ENCODE results near the gene C11orf16. TPM values are rescaled to one million over a fixed set of nuclear protein-coding genes. Genes with fewer than 3 reads are reported as not detected.
A peak's percentile ranks its signal among the peaks of the same experiment; 100 is the strongest.

Gene C11orf16
- total RNA-seq, 1 experiment from 2014 or later, result 0.42 TPM

DNA sequence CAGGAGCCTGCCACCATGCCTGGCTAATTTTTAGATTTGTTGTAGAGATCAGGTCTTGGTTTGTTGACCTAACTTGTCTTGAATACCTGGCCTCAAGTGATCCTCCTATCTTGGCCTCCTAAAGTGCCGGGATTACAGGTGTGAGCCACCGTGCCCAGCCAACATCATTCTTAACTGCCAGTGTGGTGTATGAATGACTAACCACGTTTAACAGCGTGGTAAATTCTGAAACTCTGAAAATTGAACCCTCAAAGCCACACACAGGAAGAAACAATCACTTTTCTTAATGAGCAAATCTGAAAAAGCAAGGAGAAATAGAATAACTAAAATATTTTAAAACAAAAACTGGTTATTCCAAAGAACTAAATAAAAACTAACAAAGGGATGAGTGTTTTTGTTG lies 24.1 kb upstream of the C11orf16 start:
- TF ChIP-seq, protein P1, sequence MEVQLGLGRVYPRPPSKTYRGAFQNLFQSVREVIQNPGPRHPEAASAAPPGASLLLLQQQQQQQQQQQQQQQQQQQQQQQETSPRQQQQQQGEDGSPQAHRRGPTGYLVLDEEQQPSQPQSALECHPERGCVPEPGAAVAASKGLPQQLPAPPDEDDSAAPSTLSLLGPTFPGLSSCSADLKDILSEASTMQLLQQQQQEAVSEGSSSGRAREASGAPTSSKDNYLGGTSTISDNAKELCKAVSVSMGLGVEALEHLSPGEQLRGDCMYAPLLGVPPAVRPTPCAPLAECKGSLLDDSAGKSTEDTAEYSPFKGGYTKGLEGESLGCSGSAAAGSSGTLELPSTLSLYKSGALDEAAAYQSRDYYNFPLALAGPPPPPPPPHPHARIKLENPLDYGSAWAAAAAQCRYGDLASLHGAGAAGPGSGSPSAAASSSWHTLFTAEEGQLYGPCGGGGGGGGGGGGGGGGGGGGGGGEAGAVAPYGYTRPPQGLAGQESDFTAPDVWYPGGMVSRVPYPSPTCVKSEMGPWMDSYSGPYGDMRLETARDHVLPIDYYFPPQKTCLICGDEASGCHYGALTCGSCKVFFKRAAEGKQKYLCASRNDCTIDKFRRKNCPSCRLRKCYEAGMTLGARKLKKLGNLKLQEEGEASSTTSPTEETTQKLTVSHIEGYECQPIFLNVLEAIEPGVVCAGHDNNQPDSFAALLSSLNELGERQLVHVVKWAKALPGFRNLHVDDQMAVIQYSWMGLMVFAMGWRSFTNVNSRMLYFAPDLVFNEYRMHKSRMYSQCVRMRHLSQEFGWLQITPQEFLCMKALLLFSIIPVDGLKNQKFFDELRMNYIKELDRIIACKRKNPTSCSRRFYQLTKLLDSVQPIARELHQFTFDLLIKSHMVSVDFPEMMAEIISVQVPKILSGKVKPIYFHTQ (CRISPR knock-in tag; IDR thresholded peaks at IDR 0.05), result no peak
- TF ChIP-seq, protein P2, sequence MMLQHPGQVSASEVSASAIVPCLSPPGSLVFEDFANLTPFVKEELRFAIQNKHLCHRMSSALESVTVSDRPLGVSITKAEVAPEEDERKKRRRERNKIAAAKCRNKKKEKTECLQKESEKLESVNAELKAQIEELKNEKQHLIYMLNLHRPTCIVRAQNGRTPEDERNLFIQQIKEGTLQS (CRISPR knock-in tag; conservative IDR thresholded peaks at IDR 0.05), result no peak
- TF ChIP-seq, protein P3, sequence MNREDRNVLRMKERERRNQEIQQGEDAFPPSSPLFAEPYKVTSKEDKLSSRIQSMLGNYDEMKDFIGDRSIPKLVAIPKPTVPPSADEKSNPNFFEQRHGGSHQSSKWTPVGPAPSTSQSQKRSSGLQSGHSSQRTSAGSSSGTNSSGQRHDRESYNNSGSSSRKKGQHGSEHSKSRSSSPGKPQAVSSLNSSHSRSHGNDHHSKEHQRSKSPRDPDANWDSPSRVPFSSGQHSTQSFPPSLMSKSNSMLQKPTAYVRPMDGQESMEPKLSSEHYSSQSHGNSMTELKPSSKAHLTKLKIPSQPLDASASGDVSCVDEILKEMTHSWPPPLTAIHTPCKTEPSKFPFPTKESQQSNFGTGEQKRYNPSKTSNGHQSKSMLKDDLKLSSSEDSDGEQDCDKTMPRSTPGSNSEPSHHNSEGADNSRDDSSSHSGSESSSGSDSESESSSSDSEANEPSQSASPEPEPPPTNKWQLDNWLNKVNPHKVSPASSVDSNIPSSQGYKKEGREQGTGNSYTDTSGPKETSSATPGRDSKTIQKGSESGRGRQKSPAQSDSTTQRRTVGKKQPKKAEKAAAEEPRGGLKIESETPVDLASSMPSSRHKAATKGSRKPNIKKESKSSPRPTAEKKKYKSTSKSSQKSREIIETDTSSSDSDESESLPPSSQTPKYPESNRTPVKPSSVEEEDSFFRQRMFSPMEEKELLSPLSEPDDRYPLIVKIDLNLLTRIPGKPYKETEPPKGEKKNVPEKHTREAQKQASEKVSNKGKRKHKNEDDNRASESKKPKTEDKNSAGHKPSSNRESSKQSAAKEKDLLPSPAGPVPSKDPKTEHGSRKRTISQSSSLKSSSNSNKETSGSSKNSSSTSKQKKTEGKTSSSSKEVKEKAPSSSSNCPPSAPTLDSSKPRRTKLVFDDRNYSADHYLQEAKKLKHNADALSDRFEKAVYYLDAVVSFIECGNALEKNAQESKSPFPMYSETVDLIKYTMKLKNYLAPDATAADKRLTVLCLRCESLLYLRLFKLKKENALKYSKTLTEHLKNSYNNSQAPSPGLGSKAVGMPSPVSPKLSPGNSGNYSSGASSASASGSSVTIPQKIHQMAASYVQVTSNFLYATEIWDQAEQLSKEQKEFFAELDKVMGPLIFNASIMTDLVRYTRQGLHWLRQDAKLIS (CRISPR knock-in tag; IDR thresholded peaks at IDR 0.05; ENCODE audit: borderline replicate concordance), result no peak
- TF ChIP-seq KAT7 (CRISPR knock-in tag; IDR thresholded peaks at IDR 0.05; ENCODE audit: borderline replicate concordance), result no peak
- TF ChIP-seq CBFB (CRISPR knock-in tag; IDR thresholded peaks at IDR 0.05; ENCODE audit: low read depth), result no peak
- TF ChIP-seq OVOL2 (CRISPR knock-in tag; IDR thresholded peaks at IDR 0.05; ENCODE audit: borderline replicate concordance), result no peak
- CTCF ChIA-PET, result no interaction called here
- H3K4me1 Mint-ChIP-seq, result peaks cover 7% of the 10 kb centered on the region
- peaks cover 3% of the 10 kb centered on the region for H3K9me3 Mint-ChIP-seq
- DNase-seq (ENCODE audit: low spot score) (no peak), ATAC-seq (no peak)
- H3K4me3 Mint-ChIP-seq, result no peak overlapping the region
- no peaks in the 10 kb centered on the region for H3K27me3 Mint-ChIP-seq (ENCODE audit: low read depth)
- POLR2A ChIA-PET, result no interaction called here
- H3K36me3 Mint-ChIP-seq, result peaks cover 11% of the 10 kb centered on the region
- H3K27ac Mint-ChIP-seq, result no peak overlapping the region

DNA sequence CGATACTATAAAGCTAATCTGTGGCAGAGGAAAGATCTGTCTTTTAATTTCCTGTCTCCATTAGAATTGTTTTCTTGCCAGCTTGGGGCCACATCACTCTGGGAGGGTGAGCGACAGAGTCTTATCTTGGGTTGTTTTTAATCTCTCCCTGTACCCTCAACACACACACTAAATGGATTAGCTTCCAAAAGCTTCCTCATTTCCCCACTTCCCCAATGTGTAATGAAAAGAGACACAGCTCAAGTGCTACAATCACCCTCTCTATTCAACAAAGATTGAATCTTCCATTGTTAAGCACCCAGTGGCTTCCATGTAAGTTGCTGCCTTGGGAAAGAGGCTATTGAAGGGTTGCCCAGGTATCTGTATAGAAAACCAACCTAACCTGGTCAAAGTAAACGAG lies 16.1 kb upstream of the C11orf16 start:
- ChIA-PET CTCF (interaction anchor here (1.0 to 1.3 kb wide), 2 partner anchors 10 to 15 kb away, joined by 4 to 5 read pairs; partner anchors contain the start of gene TMEM9B), POLR2A (no interaction called here)
- Mint-ChIP-seq H3K4me3 (no peak overlapping the region), H3K9me3 (peaks cover 11% of the 10 kb centered on the region), H3K36me3 (peaks cover 7% of the 10 kb centered on the region), H3K27me3 (ENCODE audit: low read depth) (no peaks in the 10 kb centered on the region), H3K4me1 (peaks cover 7% of the 10 kb centered on the region; the same call in 1 of the 2 replicates), H3K27ac (no peak overlapping the region)
- DNase-seq (ENCODE audit: low spot score) (no peak), ATAC-seq (peak; percentile 46; the same call in 1 of the 2 replicates)
- TF ChIP-seq, protein P4, sequence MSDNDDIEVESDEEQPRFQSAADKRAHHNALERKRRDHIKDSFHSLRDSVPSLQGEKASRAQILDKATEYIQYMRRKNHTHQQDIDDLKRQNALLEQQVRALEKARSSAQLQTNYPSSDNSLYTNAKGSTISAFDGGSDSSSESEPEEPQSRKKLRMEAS (CRISPR knock-in tag; IDR thresholded peaks at IDR 0.05), result no peak
- TF ChIP-seq ZNF219 (CRISPR knock-in tag; IDR thresholded peaks at IDR 0.05; ENCODE audit: borderline replicate concordance), result no peak
- TF ChIP-seq, protein P5, sequence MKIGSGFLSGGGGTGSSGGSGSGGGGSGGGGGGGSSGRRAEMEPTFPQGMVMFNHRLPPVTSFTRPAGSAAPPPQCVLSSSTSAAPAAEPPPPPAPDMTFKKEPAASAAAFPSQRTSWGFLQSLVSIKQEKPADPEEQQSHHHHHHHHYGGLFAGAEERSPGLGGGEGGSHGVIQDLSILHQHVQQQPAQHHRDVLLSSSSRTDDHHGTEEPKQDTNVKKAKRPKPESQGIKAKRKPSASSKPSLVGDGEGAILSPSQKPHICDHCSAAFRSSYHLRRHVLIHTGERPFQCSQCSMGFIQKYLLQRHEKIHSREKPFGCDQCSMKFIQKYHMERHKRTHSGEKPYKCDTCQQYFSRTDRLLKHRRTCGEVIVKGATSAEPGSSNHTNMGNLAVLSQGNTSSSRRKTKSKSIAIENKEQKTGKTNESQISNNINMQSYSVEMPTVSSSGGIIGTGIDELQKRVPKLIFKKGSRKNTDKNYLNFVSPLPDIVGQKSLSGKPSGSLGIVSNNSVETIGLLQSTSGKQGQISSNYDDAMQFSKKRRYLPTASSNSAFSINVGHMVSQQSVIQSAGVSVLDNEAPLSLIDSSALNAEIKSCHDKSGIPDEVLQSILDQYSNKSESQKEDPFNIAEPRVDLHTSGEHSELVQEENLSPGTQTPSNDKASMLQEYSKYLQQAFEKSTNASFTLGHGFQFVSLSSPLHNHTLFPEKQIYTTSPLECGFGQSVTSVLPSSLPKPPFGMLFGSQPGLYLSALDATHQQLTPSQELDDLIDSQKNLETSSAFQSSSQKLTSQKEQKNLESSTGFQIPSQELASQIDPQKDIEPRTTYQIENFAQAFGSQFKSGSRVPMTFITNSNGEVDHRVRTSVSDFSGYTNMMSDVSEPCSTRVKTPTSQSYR (CRISPR knock-in tag; IDR thresholded peaks at IDR 0.05), result no peak
- TF ChIP-seq GTF2I (CRISPR knock-in tag; conservative IDR thresholded peaks at IDR 0.05), result no peak
- TF ChIP-seq ZNF396 (CRISPR knock-in tag; IDR thresholded peaks at IDR 0.05; ENCODE audit: borderline replicate concordance), result no peak

All from WTC11 (cell line).